Spleen (tissue), 11 donors: ENCODE measurements around the gene CCNJ. TPM values are rescaled to one million over a fixed set of nuclear protein-coding genes. Genes with fewer than 3 reads are reported as not detected.

Experiments used
- DNase-seq: peaks from one replicate; pipeline ENCODE4 v3.0.0-alpha.2; 2020
- H3K27ac ChIP-seq, 8 donors: fragments of 200-600 bp; sonication (generic) in 7 of 8; 1 replicate in 4 of 8; 2 replicates in 4 of 8; pipeline versions ENCODE4 v1.5.0 to v1.8.0; 2016 to 2021; ENCODE audit warnings: inconsistent platforms in 4 of 8, mild to moderate bottlenecking in 4 of 8, moderate library complexity in 1 of 8
- H3K27me3 ChIP-seq, 7 donors: fragments of 200-600 bp; sonication (generic) in 6 of 7; replicated peaks in 1 of 7; 1 replicate in 4 of 7; 2 replicates in 3 of 7; pipeline versions ENCODE4 v1.5.0 to v1.8.0; 2016 to 2021; ENCODE audit warnings: inconsistent platforms in 3 of 7, mild to moderate bottlenecking in 1 of 7
- H3K36me3 ChIP-seq, 6 donors: fragments of 200-600 bp; sonication (generic) in 5 of 6; 1 replicate in 4 of 6; 2 replicates in 2 of 6; pipeline versions ENCODE4 v1.5.0 to v1.8.0; 2016 to 2021; ENCODE audit warnings: inconsistent platforms in 2 of 6
- H3K4me1 ChIP-seq, 6 donors: fragments of 200-600 bp; sonication (generic) in 5 of 6; 1 replicate in 3 of 6; 2 replicates in 3 of 6; pipeline versions ENCODE4 v1.5.0 to v1.8.0; 2016 to 2021; ENCODE audit warnings: inconsistent platforms in 3 of 6
- H3K4me3 ChIP-seq, 8 donors: fragments of 200-600 bp; sonication (generic) in 7 of 8; 1 replicate in 4 of 8; 2 replicates in 4 of 8; pipeline versions ENCODE4 v1.5.0 to v1.8.0; 2016 to 2021; ENCODE audit warnings: inconsistent platforms in 4 of 8, mild to moderate bottlenecking in 4 of 8, moderate library complexity in 2 of 8
- H3K9me3 ChIP-seq, 8 donors: fragments of 200-600 bp; sonication (generic) in 7 of 8; 1 replicate in 4 of 8; 2 replicates in 4 of 8; pipeline versions ENCODE4 v1.5.0 to v1.8.0; 2016 to 2021; ENCODE audit warnings: inconsistent platforms in 4 of 8
- POLR2A ChIP-seq, 3 donors: fragments of 450-650 bp; IDR thresholded peaks; one replicate each; pipeline ENCODE4 v1.5.1; 2017; ENCODE audit warnings: antibody characterized with exemption in 3 of 3, mild to moderate bottlenecking in 1 of 3
- POLR2AphosphoS5 ChIP-seq, 3 donors: sonication (generic); formaldehyde crosslinking; IDR thresholded peaks; one replicate each; pipeline ENCODE4 v1.5.1; 2017; ENCODE audit warnings: antibody characterized with exemption in 3 of 3
- WGBS, 5 donors: extraction: QIAGEN DNeasy Blood & Tissue Kit in 3 of 5; methylation state at CpG; one replicate each; pipeline versions ENCODE4 v1.1.5 to v1.1.7; 2013 to 2018; 5-methylcytosine and 5-hydroxymethylcytosine counted together
- intact Hi-C: fragments of 100-400 bp; cut with DNase I; formaldehyde crosslinking; loops from one replicate; pipeline ENCODE4 v1.15.0; 2023; ENCODE audit warnings: low total_unique reads
- polyA plus RNA-seq, 3 donors: library from polyadenylated mRNA; stranded (reverse); fragments of 200-250 nt; gene quantifications; one replicate each; pipeline ENCODE4 v1.2.1, GENCODE V29; 2013
- total RNA-seq, 7 donors: library from RNA; depleted of rRNA in 3 of 7; stranded (reverse); fragments of >200 nt in 3 of 7; fragmentation: NEBNext Ultra II Directional in 4 of 7; extraction: Animal tissue kit (Norgen Biotek cat#: 25700) in 4 of 7; gene quantifications; one replicate each; pipeline versions ENCODE4 v1.1.0 to v1.2.1, GENCODE V29; 2016 to 2021
- TF ChIP-seq, protein P1 (sequence below), 11 experiments: fragments of 200-600 bp in 7 of 11; fragments of 450-650 bp in 4 of 11; sonication (generic) in 4 of 11; IDR thresholded peaks in 8 of 11; conservative IDR thresholded peaks in 3 of 11; 1 replicate in 7 of 11; 2 replicates in 4 of 11; pipeline versions ENCODE4 v1.4.0 to v1.8.0; 2016 to 2021; ENCODE audit warnings: antibody characterized with exemption in 11 of 11, inconsistent platforms in 4 of 11, mild to moderate bottlenecking in 1 of 11
- donor health status: healthy with polysubstance abuse.
- donor health status: DM: no; HTN: no; CAD: no; lungs with moderate emphysema.
- donor health status: DM: no; HTN: no; CAD: no.
- donor health status: Bipolar disorder and iron deficiency.
- donor health status: healthy.
- donor health status: DM: no; HTN: no; CAD: no.
- donor health status: DM: yes; HTN: yes; CAD: no.

CCNJ gene
- total and polyA plus RNA-seq, 10 donors, result 2.2 to 11.8 (median 9.8) TPM

DNA sequence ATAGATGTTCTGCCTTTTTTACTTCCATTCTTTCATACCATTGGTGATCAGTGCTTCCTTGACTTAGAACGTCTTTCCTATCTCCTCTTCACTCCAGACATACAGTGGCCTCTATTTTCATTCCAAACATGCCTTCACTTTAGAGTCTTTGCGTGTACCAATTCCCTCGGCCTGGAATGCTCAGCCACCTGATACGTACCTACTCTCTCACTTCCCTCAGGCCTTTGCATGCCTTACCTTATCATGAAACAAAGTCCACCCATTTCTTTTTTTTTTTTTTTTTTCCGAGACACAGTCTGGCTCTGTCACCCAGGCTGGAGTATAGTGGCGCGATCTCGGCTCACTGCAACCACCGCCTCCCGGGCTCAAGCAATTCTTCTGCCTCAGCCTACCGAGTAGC, 2.2 kb upstream of the CCNJ start:
- peaks cover 0 to 3% (median 0%) of the 10 kb centered on the region in 8 donors for H3K9me3 ChIP-seq
- H3K27ac ChIP-seq, result no peak overlapping the region
- no peaks in the 10 kb centered on the region for H3K27me3 ChIP-seq
- intact Hi-C loops, result no loop called here
- H3K4me1 ChIP-seq, result peaks cover 6 to 35% (median 25%) of the 10 kb centered on the region in 6 donors
- H3K4me3 ChIP-seq, result no peak overlapping the region
- H3K36me3 ChIP-seq, result peaks cover 0 to 3% (median 0%) of the 10 kb centered on the region in 6 donors
- 96 to 98% (median 97%) methylated on average over 11 of the region's 11 CpGs for WGBS, 5 donors
- no peak for TF ChIP-seq POLR2AphosphoS5 (IDR thresholded peaks at IDR 0.05)
- TF ChIP-seq POLR2A (IDR thresholded peaks at IDR 0.05), result no peak
- TF ChIP-seq, protein P1, sequence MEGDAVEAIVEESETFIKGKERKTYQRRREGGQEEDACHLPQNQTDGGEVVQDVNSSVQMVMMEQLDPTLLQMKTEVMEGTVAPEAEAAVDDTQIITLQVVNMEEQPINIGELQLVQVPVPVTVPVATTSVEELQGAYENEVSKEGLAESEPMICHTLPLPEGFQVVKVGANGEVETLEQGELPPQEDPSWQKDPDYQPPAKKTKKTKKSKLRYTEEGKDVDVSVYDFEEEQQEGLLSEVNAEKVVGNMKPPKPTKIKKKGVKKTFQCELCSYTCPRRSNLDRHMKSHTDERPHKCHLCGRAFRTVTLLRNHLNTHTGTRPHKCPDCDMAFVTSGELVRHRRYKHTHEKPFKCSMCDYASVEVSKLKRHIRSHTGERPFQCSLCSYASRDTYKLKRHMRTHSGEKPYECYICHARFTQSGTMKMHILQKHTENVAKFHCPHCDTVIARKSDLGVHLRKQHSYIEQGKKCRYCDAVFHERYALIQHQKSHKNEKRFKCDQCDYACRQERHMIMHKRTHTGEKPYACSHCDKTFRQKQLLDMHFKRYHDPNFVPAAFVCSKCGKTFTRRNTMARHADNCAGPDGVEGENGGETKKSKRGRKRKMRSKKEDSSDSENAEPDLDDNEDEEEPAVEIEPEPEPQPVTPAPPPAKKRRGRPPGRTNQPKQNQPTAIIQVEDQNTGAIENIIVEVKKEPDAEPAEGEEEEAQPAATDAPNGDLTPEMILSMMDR (IDR thresholded peaks at IDR 0.05 in 8 of 11, conservative IDR thresholded peaks at IDR 0.05 in 3 of 11), result no peak
- no peak for DNase-seq

DNA sequence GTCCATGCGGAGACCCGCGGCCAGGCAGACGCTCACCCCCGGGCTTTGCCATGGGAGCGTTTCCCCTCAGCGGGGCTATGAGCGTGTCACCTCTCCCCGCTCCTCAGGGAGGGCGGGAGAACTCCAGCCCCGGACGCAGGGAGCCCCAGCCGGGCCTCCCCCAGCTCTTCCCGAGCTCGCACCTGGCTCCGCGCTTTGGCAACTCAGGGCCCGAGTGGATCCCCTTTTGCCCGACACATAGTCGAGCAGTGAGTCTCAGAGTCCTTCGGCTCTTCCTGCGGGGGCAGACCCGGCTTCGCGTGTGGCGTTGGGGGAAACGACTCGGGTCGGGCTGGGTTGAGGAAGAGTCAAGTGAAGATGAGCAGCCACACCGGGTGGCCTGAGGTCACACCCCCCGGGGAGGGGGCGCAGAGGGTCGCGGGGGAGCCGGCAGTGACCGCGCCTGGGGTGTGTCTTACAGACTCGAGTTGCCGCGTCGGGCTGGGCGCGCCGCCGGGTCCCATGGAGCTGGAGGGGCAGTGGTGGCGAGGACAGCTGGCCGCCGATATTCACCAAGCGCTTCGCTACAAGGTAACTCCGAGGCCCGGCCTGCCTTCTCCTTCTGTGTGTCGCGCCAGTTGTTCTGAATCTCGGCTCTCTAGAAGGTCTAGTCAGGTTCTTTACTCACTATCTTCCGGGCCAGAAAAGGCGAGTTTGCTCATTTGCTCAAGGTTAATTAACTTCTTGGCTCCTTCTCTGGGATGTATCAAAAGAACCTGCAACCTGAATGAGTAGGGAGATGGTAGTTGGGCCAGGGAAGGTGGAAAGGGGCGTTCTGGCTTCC, 721 bp downstream of the CCNJ start:
- Histone ChIP-seq H3K9me3 (no peaks in the 10 kb centered on the region), H3K36me3 (peaks cover 0 to 19% (median 0%) of the 10 kb centered on the region in 6 donors), H3K27ac (peak overlapping the region; percentile 83 to 92 (median 90)), H3K4me3 (peak overlapping the region; percentile 68 to 90 (median 79)), H3K4me1 (peaks cover 6 to 64% (median 38%) of the 10 kb centered on the region in 6 donors), H3K27me3 (no peaks in the 10 kb centered on the region)
- intact Hi-C loops, result no loop called here
- DNase-seq, result peak; percentile 90
- 0 to 1% (median 1%) methylated on average over 25 to 58 of the region's 58 CpGs for WGBS, 5 donors
- TF ChIP-seq POLR2AphosphoS5 (IDR thresholded peaks at IDR 0.05) (peak in 2 of 3 donors; percentile 2 to 55), POLR2A (IDR thresholded peaks at IDR 0.05) (no peak)
- TF ChIP-seq, protein P1 (IDR thresholded peaks at IDR 0.05 in 8 of 11, conservative IDR thresholded peaks at IDR 0.05 in 3 of 11), result no peak

DNA sequence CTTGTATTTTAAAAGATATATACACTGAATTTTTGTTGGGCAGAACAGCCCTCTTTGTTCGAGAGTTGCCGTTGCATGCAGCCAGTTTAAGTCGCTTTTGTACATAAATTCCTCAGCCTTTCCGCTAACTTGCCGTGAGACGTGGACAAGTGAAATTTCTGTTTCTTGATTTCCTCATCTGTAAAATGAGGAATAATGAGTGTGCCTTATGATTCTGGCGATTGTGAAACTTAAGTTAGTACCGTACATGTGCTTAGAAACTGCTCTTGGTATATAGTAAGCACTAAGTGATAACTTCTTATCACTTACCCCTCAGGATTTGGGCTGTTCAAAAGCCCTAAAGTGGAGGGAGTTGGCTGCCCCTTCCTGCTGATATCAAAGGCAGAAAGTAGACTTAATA, 1.4 kb downstream of the CCNJ start:
- Histone ChIP-seq H3K4me3 (peak overlapping the region; percentile 68 to 90 (median 79)), H3K36me3 (peaks cover 0 to 19% (median 0%) of the 10 kb centered on the region in 6 donors), H3K27ac (peak overlapping the region; percentile 83 to 92 (median 90)), H3K4me1 (peaks cover 6 to 70% (median 38%) of the 10 kb centered on the region in 6 donors), H3K27me3 (no peaks in the 10 kb centered on the region), H3K9me3 (no peaks in the 10 kb centered on the region)
- TF ChIP-seq, protein P1 (IDR thresholded peaks at IDR 0.05 in 8 of 11, conservative IDR thresholded peaks at IDR 0.05 in 3 of 11), result no peak
- TF ChIP-seq POLR2AphosphoS5 (IDR thresholded peaks at IDR 0.05) (no peak), POLR2A (IDR thresholded peaks at IDR 0.05) (no peak)
- intact Hi-C loops, result no loop called here
- DNase-seq, result no peak
- WGBS, 5 donors, result 17 to 36% (median 27%) methylated on average over 8 of the region's 8 CpGs

DNA sequence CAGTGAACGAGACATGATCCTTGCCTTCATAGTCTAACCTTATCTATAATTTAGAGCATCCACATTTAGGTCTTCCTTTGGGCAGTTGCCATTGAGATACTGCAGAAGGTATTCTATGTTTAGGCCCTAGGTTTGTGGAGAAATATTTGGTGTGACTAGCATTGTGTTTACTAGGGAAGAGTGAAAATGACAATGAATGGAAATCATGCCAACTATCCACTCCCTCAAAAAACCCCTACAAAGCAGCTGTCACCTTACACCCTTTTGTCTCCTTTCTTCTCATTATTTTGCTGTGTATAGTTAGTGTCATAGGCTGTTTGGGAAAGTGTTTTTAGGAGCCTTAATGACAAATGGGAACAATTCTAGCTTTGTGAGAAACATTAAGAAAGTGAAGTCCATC, 3.2 kb downstream of the CCNJ start:
- no peak for DNase-seq
- Histone ChIP-seq H3K27ac (no peak overlapping the region), H3K4me3 (no peak overlapping the region), H3K36me3 (peaks cover 0 to 33% (median 5%) of the 10 kb centered on the region in 6 donors), H3K4me1 (peaks cover 6 to 72% (median 38%) of the 10 kb centered on the region in 6 donors), H3K9me3 (no peaks in the 10 kb centered on the region), H3K27me3 (no peaks in the 10 kb centered on the region)
- intact Hi-C loops, result no loop called here
- TF ChIP-seq, protein P1 (IDR thresholded peaks at IDR 0.05 in 8 of 11, conservative IDR thresholded peaks at IDR 0.05 in 3 of 11), result no peak
- TF ChIP-seq POLR2A (IDR thresholded peaks at IDR 0.05), result no peak
- no peak for TF ChIP-seq POLR2AphosphoS5 (IDR thresholded peaks at IDR 0.05)
- 88 to 100% (median 92%) methylated on average over 1 of the region's 1 CpG for WGBS, 5 donors
